HG02852 (cell line): Measurements from ENCODE around the gene ATP6V0B.

Source experiments
- ATAC-seq: cut with Tn5 transposase; IDR thresholded peaks from one replicate; pipeline ENCODE4 v1.9.1; 2021; ENCODE audit warnings: mild to moderate bottlenecking, moderate library complexity; ENCODE audit not compliant: unreplicated experiment

ATP6V0B gene

DNA sequence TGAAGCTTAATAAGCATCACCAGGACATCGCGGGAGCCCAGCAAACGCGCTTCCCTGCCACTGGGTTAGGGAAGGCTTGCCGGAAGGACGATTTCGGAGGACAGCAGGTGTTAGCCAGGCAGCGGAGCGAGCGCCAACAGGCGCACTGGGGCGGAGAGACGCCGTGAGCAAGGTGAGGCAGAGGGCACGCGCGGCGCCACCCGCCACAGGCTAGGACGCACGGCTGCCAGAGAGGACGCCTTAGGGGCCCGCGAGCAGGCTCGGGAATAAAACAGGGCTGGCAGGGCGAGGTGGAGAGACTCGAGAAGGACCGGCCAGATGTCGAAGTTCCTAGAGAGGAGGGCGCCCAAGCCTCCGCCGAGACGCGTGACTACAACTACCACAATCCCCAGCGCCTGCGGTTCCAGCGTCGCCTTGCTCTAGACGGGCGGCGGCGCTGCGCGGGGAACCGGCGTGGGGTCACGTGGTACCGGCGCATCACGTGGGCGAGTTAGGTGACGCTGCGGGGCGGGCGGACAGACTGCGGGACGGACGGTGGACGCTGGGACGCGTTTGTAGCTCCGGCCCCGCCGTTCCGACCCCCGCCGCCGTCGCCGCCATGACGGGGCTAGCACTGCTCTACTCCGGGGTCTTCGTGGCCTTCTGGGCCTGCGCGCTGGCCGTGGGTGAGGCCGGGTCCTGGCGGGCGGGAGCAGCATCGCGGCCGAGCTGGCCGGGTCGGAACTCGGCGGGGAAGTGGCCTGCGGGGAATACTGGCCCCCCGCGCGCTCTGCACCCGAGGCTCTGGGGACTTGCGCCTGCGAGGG, at the start of gene ATP6V0B:
TSS of gene ATP6V0B (plus strand) at position 518 of the 806 bp plus-strand sequence. CDS start at position 599, 81 bp downstream.
- peak; percentile 67 for ATAC-seq

DNA sequence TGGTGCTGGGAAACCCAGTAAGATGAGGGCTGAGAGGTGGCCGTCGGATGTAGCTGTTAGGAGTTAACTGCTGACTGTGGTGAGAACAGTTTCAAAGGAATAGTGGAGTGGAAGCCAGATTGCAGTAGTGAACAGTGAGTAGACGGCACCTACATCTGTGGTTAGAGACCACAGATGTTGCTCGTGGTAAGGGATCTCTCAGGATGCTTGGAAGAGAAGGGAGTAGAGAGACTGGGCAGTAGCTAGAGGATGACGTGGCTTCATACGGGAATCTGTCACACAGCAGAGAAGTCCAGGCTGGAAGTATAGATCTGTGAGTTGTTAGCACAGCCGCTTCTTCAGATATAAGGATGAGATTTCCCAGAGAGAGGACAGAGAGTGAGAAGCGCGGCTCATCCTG, 48.9 kb upstream of the ATP6V0B start:
- ATAC-seq, result no peak

DNA sequence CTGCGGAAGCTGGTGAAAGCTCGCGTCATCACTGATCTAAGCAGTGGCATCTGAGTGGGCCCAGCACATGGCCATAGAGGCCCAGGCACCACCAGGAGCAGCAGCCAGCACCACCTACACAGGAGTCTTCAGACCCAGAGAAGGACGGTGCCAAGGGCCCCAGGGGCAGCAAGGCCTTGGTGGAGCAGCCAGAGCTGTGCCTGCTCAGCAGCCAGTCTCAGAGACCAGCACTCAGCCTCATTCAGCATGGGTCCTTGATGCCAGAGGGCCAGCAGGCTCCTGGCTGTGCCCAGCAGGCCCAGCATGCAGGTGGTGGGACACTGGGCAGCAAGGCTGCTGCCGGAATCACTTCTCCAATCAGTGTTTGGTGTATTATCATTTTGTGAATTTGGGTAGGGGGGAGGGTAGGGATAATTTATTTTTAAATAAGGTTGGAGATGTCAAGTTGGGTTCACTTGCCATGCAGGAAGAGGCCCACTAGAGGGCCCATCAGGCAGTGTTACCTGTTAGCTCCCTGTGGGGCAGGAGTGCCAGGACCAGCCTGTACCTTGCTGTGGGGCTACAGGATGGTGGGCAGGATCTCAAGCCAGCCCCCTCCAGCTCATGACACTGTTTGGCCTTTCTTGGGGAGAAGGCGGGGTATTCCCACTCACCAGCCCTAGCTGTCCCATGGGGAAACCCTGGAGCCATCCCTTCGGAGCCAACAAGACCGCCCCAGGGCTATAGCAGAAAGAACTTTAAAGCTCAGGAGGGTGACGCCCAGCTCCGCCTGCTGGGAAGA, 44.4 kb upstream of the ATP6V0B start:
- ATAC-seq, result no peak

DNA sequence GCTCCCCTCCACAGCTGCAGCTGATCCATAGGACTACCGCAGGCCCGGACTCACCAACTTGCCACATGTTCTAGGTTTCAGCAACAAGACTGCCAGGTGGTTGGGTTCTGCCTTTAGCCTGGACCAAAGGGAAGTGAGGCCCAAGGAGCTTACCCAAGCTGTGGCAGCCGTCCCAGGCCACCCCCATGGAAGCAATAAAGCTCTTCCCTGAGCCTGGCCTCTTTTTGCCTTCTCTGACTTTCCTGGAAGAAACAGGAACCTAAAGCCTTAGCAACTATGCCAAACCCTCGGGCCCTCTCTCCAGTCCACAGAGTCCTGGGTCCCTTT, 43.8 kb upstream of the ATP6V0B start:
- ATAC-seq, result no peak

DNA sequence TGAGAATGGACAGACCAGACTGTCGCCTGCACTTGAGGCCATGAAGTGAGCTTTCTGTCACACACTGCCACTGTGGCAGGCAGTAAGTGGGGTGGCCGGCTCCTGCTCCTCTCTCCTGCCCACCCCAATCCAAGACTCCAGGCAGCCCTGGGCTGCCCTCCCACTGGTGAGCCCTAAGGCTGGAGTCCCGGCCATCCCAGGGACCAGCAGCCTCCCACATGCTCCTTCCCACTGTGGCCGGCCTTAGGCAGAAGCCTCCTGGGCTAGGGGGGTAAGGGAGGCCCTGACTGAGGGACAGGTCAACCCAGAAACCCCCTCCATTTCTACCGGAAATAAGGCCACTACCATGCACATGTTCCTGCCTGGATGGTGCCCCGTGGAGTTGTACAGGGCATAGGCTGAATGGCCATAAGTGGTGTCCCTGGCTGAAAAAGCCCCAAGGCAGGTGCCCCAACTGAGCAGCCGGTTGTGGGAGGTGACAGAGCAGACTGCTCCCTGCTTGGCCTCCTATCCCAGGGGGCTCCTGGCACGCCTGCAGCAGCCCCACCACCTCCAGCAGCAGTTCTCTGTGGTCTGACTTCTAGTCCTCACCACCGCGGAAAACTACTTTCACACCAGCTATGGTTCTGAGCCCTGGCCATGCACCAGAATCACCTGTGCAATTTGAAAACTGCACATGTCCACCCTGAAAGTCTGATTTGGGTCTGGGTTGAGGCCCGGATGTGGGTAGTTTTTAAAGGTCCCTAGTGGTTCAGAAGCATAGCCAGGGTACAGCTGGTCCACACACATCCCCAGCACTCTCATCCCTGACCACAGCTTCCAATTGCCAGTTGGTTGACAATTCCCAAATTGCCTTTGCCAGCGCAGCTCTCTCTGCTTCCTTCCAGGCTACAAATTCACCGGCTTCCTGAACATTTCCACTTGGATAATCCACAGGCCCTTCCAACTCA, 42.8 kb upstream of the ATP6V0B start:
- no peak for ATAC-seq

DNA sequence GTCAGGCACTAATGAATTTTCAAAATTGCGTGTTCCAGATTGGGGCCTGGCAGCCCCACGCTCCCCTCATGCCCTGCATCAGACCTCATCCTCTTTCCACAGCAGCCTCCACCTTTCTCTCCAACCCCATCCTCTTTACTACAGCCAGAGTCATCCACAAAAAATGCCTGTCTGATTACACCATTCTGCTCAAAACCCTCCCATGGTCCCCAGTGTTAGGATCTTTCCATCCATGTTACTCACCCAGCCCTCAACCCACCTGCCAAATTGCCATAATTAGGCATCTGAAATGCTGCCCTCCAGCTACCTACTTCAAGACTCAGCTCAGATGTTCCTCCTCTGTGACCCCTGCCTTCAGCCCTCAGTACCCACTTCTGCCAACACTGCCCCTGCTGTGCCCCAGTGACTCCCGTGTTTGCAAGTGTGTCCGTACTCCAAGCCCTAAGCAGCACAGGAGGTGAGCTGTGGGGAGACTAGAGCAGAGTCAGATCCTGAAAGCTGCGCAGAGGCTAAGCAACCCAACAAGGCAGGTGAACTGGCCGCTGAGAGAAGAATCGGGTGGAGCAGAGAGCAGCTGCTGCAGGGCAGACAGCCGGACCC, 41.9 kb upstream of the ATP6V0B start:
- ATAC-seq, result no peak

DNA sequence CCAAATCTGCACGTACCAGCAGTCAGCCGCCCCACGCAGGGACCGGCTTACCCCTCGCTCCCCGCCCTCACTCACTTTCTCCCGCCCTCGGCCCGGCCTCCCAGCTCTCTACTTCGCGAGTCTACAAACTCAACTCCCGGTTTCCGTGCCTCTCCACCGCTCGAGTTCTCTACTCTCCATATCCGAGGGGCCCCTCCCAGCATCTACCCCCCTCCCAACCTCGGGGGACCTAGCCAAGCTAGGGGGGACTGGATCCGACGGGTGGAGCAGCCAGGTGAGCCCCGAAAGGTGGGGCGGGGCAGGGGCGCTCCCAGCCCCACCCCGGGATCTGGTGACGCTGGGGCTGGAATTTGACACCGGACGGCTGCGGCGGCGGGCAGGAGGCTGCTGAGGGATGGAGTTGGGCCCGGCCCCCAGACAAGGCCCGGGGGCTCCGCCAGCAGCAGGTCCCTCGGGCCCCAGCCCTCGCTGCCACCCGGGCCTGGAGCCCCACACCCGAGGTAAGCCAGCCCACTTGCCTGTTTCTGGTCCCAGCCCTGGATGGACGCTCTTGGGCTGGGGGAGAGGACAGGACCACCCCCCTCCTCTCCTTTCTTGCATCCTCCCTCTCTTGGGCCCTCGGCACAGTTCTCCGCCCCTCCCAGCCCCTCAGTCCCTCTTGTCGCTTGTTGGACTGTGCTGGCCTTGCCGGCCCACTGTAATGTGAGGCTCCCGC, 41.2 kb upstream of the ATP6V0B start, which contains the start of gene ARTN:
TSS of gene ARTN (plus strand) at position 416 of the 715 bp plus-strand sequence. CDS start 1,856 bp downstream, outside the sequence.
- ATAC-seq, result no peak

DNA sequence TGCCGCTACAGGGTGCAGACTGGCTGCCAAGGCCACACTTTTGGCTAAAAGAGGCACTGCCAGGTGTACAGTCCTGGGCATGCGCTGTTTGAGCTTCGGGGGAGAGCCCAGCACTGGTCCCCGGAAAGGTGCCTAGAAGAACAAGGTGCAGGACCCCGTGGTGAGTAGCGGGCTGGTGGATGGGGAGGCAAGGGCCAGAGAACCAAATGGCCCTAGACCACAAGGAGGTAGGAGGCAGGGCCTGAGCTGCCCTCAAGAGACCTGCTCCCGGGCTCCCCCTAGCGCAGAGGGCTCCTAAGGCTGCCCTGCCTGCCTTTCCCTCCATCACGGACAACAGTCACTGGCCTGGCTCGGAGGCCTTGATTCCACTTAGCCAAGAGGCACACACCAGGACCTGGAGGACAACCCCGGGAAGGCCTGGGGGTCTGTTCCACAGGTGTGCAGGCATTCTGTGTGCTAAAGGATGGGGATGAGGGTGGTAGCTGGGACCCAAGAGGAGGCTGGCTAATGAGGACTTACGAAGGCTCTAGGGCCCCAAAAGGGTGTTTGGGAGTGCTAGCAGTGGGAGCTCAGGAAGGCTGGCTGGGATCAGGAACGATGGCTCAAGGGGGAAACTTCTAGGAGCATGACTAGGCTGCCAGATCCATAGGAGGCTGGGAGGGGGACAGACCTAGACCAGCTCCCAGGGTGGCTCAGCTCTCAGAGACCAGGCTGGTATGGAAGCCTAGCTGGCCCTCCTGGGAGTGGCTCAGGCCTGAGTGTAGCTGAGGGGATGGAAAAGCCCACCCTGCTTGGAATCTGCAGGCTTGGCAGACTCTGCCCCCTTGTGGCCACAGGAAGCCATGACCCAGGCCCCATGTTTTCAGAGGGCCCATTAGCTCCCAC, 40.4 kb upstream of the ATP6V0B start:
- no peak for ATAC-seq

DNA sequence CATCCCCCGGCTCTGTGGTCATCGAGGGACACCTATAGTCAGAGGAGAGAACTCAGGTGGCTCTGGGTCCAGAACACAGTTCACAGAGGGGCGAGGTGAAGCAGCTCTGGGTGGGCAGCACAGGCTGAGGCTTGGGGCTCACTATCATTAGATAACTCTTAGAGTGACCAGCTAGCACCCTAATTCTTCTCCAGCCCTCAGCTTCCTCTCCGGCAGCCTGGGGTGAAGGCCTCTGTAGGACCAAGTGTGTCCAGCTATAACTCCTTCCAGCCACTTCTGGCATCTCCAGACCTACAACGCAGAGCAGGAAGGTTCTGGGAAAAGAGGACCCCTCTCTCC, 39.8 kb upstream of the ATP6V0B start:
- ATAC-seq, result no peak

DNA sequence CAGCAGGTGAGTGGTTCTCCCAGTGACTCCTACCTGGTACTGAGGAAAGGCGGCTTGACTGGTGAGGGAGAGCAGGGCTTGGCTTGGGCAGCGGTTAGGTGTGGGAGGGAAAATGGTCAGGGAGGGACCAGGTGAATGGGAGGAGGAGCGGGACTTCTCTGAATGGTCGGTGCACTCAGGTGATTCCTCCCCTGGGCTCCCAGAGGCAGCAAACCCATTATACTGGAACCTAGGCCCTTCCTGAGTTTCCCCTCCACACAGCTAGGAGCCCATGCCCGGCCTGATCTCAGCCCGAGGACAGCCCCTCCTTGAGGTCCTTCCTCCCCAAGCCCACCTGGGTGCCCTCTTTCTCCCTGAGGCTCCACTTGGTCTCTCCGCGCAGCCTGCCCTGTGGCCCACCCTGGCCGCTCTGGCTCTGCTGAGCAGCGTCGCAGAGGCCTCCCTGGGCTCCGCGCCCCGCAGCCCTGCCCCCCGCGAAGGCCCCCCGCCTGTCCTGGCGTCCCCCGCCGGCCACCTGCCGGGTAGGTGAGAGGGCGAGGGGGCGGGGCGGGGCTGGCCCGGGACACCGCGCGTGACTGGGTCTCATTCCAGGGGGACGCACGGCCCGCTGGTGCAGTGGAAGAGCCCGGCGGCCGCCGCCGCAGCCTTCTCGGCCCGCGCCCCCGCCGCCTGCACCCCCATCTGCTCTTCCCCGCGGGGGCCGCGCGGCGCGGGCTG, 38.9 kb upstream of the ATP6V0B start:
- no peak for ATAC-seq

DNA sequence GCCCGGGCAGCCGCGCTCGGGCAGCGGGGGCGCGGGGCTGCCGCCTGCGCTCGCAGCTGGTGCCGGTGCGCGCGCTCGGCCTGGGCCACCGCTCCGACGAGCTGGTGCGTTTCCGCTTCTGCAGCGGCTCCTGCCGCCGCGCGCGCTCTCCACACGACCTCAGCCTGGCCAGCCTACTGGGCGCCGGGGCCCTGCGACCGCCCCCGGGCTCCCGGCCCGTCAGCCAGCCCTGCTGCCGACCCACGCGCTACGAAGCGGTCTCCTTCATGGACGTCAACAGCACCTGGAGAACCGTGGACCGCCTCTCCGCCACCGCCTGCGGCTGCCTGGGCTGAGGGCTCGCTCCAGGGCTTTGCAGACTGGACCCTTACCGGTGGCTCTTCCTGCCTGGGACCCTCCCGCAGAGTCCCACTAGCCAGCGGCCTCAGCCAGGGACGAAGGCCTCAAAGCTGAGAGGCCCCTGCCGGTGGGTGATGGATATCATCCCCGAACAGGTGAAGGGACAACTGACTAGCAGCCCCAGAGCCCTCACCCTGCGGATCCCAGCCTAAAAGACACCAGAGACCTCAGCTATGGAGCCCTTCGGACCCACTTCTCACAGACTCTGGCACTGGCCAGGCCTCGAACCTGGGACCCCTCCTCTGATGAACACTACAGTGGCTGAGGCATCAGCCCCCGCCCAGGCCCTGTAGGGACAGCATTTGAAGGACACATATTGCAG, 38.2 kb upstream of the ATP6V0B start:
- no peak for ATAC-seq

DNA sequence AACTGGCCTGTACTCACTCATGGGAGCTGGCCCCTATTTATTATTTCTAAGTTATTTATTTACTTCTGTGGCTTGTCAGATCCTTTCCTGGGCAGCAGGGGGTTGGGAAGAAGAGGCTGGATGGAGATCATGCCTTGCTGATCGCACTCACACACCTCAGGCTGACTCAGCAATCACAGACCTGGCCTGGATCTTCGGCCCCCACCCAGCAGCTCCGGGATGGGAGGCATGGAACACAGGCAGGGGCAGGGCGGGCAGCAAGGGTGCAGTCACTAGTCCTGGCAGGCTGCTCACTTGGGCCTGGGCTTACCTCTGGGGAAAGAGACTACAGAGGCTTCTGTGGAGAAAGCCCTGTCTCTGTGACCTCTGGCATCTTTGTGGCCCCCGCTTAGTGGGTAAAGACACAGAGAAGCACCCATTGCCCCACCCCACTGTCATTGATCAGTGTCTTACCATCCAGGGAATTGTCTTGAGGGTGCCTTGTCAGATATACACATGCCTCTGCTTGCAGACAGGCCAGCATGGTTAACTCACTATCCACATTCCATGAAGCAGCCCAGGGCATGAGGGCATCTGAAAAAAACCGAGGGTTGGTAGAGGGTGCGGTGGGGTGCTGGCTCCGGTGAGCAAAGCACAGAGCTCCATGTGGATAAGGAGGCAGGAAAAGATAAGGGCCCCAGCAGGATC, 37.4 kb upstream of the ATP6V0B start:
- ATAC-seq, result no peak

DNA sequence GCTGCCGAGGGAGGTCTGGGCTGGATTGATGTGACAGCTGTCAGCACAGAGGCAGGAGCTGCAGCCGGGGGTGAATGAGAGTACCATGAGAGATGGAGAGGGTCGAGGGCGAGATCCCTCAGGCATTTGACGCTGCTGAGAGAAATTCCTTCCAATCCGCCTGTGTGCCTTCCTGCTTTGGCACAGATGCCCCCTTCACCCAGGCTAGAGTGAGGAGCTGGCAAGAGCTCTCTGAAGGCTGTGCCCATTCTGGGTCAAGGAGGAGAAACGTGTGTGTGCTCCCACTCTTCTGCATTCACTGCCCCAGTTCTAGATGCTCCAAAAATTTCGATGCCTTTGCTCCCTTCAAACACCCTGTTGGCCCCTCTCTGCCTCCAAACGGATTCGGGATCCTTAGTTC, 36.4 kb upstream of the ATP6V0B start:
- no peak for ATAC-seq

DNA sequence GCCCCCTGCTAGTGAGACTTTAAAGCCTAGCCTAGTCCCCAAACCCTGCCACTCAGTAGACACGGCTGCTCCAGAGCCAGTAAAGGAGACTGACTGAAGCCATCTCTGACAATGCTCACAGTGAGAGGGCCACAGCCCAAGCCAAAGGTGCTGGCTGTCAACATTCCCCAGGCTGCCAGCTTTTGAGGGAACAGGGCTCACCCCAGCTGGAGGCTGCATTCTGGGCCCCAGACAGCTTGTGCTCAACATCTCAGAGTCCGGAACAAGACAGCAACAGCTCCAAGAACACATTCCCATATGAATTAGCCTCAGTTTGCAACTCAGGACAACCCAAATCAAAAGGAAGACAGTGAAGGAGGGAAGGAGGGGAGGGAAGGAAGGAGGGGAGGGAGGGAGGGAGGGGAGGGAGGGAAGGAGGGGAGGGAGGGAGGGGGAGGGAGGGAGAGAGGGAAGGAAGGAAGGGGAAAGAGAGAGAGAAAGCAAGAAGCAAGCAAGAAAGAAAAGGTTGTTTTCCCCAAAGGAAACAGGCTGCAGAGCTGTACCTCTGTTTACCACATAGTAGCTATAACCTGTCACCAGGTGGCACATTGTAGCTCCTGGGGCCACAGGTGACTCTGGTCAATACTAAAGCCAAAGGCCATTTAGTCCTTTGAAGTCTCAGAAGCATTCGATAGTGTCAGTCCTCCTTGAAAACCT, 35.7 kb upstream of the ATP6V0B start:
- ATAC-seq, result no peak

DNA sequence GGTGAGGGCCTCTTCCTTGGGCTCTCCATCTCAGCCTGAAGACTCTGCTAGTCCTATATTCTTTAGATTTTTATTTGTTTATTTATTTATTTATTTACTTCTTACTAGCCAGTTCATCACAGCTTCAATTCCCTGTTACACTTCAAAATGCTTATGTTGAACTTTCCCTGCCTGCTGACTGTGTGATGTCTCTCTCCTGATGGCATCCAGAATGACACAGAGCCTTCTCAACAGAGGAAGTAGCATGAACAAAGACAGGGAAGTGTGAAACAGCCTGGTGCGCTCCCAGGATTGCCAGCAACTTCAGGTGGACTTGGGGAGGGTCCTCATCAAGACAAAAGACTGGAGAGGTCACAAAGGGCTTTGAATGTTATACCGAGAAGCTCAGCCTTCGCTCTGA, 32.3 kb upstream of the ATP6V0B start:
- ATAC-seq, result no peak

DNA sequence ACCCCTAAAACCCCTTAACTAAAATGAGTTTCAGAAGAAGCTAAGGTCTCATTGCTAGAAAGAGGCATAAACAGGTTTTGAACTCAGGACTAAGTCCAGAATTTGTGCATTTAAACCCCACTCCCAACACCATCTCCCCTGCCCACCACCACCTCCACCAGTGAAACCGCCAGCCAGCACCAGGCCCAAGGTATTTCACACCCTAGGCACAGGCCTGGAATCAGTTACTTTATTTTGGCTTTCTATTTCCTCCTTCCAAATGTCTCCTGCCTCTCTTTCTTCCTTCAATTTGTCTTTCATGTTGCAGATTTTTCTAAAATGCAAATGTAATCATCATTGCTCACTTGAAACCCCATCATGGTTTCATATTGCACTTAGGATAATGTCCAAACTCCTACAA, 29.9 kb upstream of the ATP6V0B start:
- ATAC-seq, result no peak
